ENCODE results near the gene PTPRD.
"Not testable (repeated sequence)": the region's sequence is repeated elsewhere in the genome, so short reads cannot be mapped to it uniquely, and the experiment has no call there.

GRCh38 chr9:9441874-9442273, 1170.9 kb downstream of the PTPRD start:
- TF ChIP-seq ZNF449 (tag by site-specific recombination; IDR thresholded peaks at IDR 0.05); CTCF (tag by site-specific recombination; IDR thresholded peaks at IDR 0.05); ZNF768 (tag by site-specific recombination; IDR thresholded peaks at IDR 0.05); PBX3 (CRISPR knock-in tag; IDR thresholded peaks at IDR 0.05): not testable (repeated sequence)
